ENCODE data around the gene SCYGR2.
"Not testable (repeated sequence)": the region's sequence is repeated elsewhere in the genome, so short reads cannot be mapped to it uniquely, and the experiment has no call there.

Gene SCYGR2, protein sequence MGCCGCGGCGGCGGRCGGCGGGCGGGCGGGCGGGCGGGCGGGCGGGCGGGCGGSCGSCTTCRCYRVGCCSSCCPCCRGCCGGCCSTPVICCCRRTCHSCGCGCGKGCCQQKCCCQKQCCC

DNA sequence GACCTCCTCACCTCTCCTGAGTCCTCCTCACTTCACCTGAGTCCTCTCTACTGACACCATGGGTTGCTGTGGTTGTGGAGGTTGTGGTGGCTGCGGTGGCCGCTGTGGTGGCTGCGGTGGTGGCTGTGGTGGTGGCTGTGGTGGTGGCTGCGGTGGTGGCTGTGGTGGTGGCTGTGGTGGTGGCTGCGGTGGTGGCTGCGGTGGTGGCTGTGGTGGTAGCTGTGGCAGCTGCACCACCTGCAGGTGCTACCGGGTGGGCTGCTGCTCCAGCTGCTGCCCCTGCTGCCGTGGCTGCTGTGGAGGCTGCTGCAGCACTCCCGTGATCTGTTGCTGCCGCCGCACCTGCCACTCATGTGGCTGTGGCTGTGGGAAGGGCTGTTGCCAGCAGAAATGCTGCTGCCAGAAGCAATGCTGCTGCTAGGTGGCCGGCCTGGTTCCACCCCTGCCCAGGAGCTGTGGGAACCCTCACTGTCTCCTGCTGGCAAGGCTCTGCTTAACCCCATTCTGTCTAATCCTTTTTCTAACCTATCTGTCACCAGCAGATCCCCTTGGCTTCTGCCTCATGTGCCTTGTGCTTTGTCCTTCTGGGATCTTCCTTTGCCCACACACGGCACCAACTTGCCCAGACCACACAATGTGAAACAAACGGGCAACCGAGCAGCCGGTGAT lies at the start of gene SCYGR2:
SCYGR2 (plus strand) TSS at position 59 of the 669 bp plus-strand sequence; CDS start at position 59, 0 bp downstream.
- H3K27ac ChIP-seq (ENCODE audit: low read depth, low read length); H3K4me3 ChIP-seq (ENCODE audit: low read length); H3K36me3 ChIP-seq (ENCODE audit: control insufficient read depth, insufficient read depth, low read length); H3K4me1 ChIP-seq (ENCODE audit: control insufficient read depth, insufficient read depth, low read length); H3K9ac ChIP-seq (ENCODE audit: low read length); H3K27me3 ChIP-seq (ENCODE audit: control insufficient read depth, insufficient read depth, low read length): not testable (repeated sequence)

DNA sequence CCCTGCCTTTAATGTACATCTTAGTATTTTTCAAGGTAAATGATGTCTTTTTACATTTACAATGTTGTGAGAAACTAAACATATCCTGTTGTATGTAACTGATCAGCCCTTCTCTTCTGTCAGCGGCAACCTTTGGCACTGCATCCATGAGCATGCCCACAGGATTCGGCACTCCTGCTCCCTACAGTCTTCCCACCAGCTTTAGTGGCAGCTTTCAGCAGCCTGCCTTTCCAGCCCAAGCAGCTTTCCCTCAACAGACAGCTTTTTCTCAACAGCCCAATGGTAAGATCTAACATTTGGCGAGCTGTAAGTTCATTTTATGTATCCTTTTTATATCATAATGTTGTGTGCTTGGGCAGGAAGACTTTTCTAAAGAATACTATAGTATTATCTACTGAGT lies 46.9 kb upstream of the SCYGR2 start:
- Histone ChIP-seq H3K4me1 (ENCODE audit: control insufficient read depth, insufficient read depth, low read length) (no peaks in the 10 kb centered on the region), H3K27me3 (ENCODE audit: control insufficient read depth, insufficient read depth, low read length) (no peaks in the 10 kb centered on the region), H3K9ac (ENCODE audit: low read length) (no peak overlapping the region), H3K27ac (ENCODE audit: low read depth, low read length) (no peak overlapping the region), H3K36me3 (ENCODE audit: control insufficient read depth, insufficient read depth, low read length) (peaks cover 2% of the 10 kb centered on the region), H3K4me3 (ENCODE audit: low read length) (no peak overlapping the region)

DNA sequence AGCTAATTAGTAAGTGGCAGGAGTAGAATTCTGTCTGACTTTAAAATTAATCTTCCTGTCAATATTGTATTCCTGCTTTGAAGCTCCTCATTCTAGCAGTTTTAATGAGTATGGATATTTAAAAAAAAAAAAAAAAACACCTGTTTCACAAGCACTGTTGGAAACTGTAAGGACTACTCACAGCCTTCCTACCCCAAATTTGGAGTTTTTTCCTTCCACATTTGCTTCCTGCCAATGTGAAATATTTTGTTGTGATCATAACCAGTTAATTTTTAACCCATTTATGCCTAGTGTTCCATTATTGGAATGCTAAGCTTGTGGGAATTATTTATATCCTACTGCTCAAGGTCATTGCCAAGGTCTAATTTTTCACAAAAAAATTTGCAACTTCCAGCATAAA lies 36.1 kb upstream of the SCYGR2 start:
- Histone ChIP-seq H3K4me1 (ENCODE audit: control insufficient read depth, insufficient read depth, low read length) (no peaks in the 10 kb centered on the region), H3K36me3 (ENCODE audit: control insufficient read depth, insufficient read depth, low read length) (no peaks in the 10 kb centered on the region), H3K27ac (ENCODE audit: low read depth, low read length) (no peak overlapping the region), H3K27me3 (ENCODE audit: control insufficient read depth, insufficient read depth, low read length) (no peaks in the 10 kb centered on the region), H3K4me3 (ENCODE audit: low read length) (no peak overlapping the region), H3K9ac (ENCODE audit: low read length) (no peak overlapping the region)

DNA sequence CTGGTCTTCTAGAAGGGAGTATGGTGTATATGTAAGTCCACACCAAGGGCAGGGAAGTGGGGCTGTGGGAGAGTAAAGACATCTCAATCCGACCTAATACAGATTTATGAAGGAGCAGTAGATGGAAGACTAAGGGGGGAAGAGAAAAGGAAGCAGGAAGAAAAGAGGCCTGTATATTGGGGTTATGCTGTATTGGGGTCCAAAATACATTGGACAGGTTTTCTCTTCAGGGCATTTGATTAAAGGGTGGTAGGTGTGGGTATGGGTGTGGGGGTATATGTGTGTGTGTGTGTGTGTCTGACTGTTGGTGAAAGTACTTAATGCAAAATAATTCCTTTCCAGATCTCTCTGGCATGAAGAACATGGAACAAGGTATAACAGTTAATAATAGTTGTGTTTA lies 33.6 kb upstream of the SCYGR2 start:
- Histone ChIP-seq H3K36me3 (ENCODE audit: control insufficient read depth, insufficient read depth, low read length) (no peaks in the 10 kb centered on the region), H3K4me3 (ENCODE audit: low read length) (no peak overlapping the region), H3K4me1 (ENCODE audit: control insufficient read depth, insufficient read depth, low read length) (no peaks in the 10 kb centered on the region), H3K9ac (ENCODE audit: low read length) (no peak overlapping the region), H3K27me3 (ENCODE audit: control insufficient read depth, insufficient read depth, low read length) (no peaks in the 10 kb centered on the region), H3K27ac (ENCODE audit: low read depth, low read length) (no peak overlapping the region)

DNA sequence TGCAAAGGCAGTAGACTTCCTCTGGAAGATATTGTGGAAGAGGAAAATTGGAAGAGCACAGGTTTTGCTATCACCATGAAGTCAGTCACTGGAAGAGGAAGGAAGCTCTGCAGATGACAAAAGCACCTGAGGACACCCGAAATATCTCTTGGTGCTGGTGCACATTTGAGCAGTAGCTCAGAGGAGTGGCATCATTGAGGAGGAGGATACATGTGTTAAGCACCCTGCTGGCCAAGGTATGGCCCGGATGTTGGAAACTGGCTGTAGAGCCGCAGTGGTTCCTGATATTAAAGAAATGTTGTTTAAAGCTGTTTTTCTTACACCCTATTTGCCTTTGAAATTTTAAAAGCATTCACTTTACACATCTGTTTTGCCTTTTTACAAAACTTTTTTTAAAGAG lies 32.7 kb upstream of the SCYGR2 start:
- Histone ChIP-seq H3K4me3 (ENCODE audit: low read length) (no peak overlapping the region), H3K9ac (ENCODE audit: low read length) (no peak overlapping the region), H3K27ac (ENCODE audit: low read depth, low read length) (no peak overlapping the region), H3K36me3 (ENCODE audit: control insufficient read depth, insufficient read depth, low read length) (no peaks in the 10 kb centered on the region), H3K27me3 (ENCODE audit: control insufficient read depth, insufficient read depth, low read length) (no peaks in the 10 kb centered on the region), H3K4me1 (ENCODE audit: control insufficient read depth, insufficient read depth, low read length) (no peaks in the 10 kb centered on the region)

DNA sequence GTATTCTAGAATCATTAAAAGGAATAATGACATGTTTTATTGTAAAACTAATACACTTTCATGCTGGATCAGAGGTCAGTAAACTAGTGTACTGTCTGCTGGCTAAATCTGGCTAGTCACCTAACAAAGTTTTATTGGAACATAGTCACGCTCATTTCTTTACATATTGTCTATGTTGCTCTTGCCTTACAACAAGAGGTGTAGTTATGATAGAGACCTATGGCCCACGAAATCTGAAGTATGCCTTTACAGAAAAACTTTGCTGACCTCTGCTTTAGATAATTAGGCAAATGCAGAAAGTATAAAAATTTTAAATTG lies 29.9 kb upstream of the SCYGR2 start:
- Histone ChIP-seq H3K4me1 (ENCODE audit: control insufficient read depth, insufficient read depth, low read length) (no peaks in the 10 kb centered on the region), H3K27ac (ENCODE audit: low read depth, low read length) (no peak overlapping the region), H3K27me3 (ENCODE audit: control insufficient read depth, insufficient read depth, low read length) (no peaks in the 10 kb centered on the region), H3K36me3 (ENCODE audit: control insufficient read depth, insufficient read depth, low read length) (no peaks in the 10 kb centered on the region), H3K9ac (ENCODE audit: low read length) (no peak overlapping the region), H3K4me3 (ENCODE audit: low read length) (no peak overlapping the region)

DNA sequence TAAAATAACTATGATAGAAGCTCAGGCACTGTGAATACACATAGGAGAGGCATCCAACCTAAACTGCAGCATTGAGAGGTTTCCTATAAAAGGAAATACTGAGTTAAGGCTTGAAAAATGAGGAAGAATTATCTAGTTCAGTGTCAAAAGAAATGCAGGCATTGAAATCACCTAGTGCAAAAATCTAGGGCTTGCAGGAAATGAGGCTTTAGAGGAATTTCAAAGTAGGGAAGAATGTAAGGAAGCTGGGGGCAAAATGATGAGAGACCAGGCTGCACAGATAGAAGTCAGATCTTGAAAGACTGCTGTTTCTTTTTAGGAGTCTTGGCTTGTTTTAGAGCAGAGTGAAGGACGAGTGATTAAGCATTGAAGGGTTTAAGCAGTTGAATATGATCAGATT lies 28.1 kb upstream of the SCYGR2 start:
- H3K36me3 ChIP-seq (ENCODE audit: control insufficient read depth, insufficient read depth, low read length) = no peaks in the 10 kb centered on the region
- H3K27me3 ChIP-seq (ENCODE audit: control insufficient read depth, insufficient read depth, low read length) = no peaks in the 10 kb centered on the region
- H3K9ac ChIP-seq (ENCODE audit: low read length) = no peak overlapping the region
- no peak overlapping the region for H3K4me3 ChIP-seq (ENCODE audit: low read length)
- H3K4me1 ChIP-seq (ENCODE audit: control insufficient read depth, insufficient read depth, low read length) = no peaks in the 10 kb centered on the region
- no peak overlapping the region for H3K27ac ChIP-seq (ENCODE audit: low read depth, low read length)

DNA sequence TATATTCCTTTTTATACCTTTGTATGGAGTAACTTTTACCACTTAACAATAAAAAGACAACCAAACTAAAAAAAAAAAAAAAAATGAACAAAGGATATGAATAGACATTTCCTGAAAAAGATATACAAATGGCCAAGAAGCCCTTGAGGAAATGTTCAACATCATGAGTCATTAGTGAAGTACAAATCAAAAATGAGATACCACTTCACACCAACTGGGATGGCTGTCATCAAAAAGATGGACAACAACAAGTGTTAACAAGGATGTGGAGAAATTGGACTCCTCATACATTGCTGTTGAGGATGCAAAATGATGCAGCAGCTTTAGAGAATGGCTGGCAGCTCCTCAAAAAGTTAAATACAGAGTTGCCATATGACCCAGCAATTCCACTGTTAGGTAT lies 22.6 kb upstream of the SCYGR2 start:
- no peaks in the 10 kb centered on the region for H3K4me1 ChIP-seq (ENCODE audit: control insufficient read depth, insufficient read depth, low read length)
- no peak overlapping the region for H3K4me3 ChIP-seq (ENCODE audit: low read length)
- H3K27ac ChIP-seq (ENCODE audit: low read depth, low read length) = no peak overlapping the region
- H3K36me3 ChIP-seq (ENCODE audit: control insufficient read depth, insufficient read depth, low read length) = no peaks in the 10 kb centered on the region
- no peak overlapping the region for H3K9ac ChIP-seq (ENCODE audit: low read length)
- H3K27me3 ChIP-seq (ENCODE audit: control insufficient read depth, insufficient read depth, low read length) = no peaks in the 10 kb centered on the region

DNA sequence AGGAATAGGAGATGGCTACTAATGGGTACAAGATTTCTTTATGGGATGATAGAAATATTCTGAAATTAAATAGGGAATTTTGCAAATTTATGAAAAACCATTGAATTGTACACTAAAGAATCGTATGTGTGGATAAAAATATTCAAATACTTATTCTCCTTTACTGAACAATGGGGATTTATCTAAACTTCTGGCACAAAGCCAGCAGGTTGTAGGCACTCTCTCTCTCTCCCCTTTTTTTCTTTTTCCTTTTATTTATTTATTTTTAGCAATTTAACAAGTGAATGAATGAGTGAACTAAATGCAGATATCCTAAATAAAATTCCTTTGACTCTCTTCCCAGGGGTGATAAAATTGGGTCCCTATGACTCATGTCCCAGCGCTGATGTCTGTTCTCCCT lies 21.9 kb upstream of the SCYGR2 start:
- H3K4me1 ChIP-seq (ENCODE audit: control insufficient read depth, insufficient read depth, low read length) = no peaks in the 10 kb centered on the region
- no peak overlapping the region for H3K4me3 ChIP-seq (ENCODE audit: low read length)
- no peaks in the 10 kb centered on the region for H3K27me3 ChIP-seq (ENCODE audit: control insufficient read depth, insufficient read depth, low read length)
- no peaks in the 10 kb centered on the region for H3K36me3 ChIP-seq (ENCODE audit: control insufficient read depth, insufficient read depth, low read length)
- no peak overlapping the region for H3K27ac ChIP-seq (ENCODE audit: low read depth, low read length)
- no peak overlapping the region for H3K9ac ChIP-seq (ENCODE audit: low read length)

DNA sequence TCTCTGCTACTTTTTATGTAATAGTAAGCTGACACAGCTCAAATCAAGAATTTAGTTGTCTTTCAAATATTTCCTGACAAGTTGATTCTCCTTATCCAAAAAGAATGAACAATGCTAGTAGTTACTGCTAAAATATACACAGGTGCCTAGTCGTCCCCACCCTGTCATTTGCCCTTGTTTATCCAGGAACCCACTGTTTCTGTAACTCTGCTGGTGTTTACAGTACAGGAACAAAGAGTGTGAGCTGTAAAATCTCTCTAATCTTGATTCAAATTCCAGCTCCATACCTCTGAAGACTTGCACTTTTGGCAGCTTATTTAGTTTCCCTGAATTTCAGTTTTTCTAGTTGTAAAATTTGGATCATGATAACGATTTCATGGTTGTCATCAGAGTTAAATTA lies 21.1 kb upstream of the SCYGR2 start:
- Histone ChIP-seq H3K9ac (ENCODE audit: low read length) (no peak overlapping the region), H3K27me3 (ENCODE audit: control insufficient read depth, insufficient read depth, low read length) (no peaks in the 10 kb centered on the region), H3K27ac (ENCODE audit: low read depth, low read length) (no peak overlapping the region), H3K4me3 (ENCODE audit: low read length) (no peak overlapping the region), H3K36me3 (ENCODE audit: control insufficient read depth, insufficient read depth, low read length) (no peaks in the 10 kb centered on the region), H3K4me1 (ENCODE audit: control insufficient read depth, insufficient read depth, low read length) (no peaks in the 10 kb centered on the region)

DNA sequence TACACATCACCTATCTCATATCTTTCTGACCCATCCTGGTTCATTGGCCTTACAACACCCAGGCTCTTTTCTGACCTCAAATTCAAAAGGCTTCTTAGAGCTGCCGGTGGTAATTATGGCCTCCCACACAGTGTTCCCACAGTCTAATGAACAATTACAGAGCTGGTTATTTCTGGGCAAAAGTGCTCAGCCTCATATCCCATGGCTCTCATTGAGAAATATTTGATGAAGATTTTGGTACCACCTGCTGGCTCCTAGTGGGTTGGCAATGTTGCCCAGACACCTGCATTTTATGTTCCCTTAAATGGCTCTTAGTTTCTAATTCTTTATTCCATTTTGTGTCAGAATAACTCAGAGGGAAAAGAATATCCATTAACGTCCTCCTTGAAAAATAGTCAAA lies 20.1 kb upstream of the SCYGR2 start:
- Histone ChIP-seq H3K9ac (ENCODE audit: low read length) (no peak overlapping the region), H3K27me3 (ENCODE audit: control insufficient read depth, insufficient read depth, low read length) (no peaks in the 10 kb centered on the region), H3K36me3 (ENCODE audit: control insufficient read depth, insufficient read depth, low read length) (no peaks in the 10 kb centered on the region), H3K4me1 (ENCODE audit: control insufficient read depth, insufficient read depth, low read length) (no peaks in the 10 kb centered on the region), H3K27ac (ENCODE audit: low read depth, low read length) (no peak overlapping the region), H3K4me3 (ENCODE audit: low read length) (no peak overlapping the region)

DNA sequence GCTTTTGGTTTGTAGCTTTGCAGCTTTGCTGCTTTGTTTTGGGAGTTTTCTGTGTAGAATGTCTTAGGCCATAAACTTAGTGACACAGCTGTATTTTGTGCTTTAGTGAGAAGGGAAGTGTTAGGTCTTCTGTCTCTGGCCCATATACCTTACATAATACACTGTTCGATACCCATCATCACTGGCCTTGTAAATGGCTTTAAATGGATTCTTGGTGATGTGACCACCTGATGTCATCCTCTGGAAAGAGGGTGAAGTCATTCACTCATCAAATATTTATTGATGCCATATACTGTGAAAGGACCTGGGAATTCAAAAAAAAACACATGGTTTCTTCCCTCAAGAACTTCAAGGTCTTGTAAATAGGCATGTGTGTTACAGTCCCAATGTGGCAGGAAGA lies 18.9 kb upstream of the SCYGR2 start:
- H3K27me3 ChIP-seq (ENCODE audit: control insufficient read depth, insufficient read depth, low read length) = no peaks in the 10 kb centered on the region
- H3K4me3 ChIP-seq (ENCODE audit: low read length) = no peak overlapping the region
- H3K27ac ChIP-seq (ENCODE audit: low read depth, low read length) = no peak overlapping the region
- no peaks in the 10 kb centered on the region for H3K4me1 ChIP-seq (ENCODE audit: control insufficient read depth, insufficient read depth, low read length)
- H3K36me3 ChIP-seq (ENCODE audit: control insufficient read depth, insufficient read depth, low read length) = no peaks in the 10 kb centered on the region
- no peak overlapping the region for H3K9ac ChIP-seq (ENCODE audit: low read length)

DNA sequence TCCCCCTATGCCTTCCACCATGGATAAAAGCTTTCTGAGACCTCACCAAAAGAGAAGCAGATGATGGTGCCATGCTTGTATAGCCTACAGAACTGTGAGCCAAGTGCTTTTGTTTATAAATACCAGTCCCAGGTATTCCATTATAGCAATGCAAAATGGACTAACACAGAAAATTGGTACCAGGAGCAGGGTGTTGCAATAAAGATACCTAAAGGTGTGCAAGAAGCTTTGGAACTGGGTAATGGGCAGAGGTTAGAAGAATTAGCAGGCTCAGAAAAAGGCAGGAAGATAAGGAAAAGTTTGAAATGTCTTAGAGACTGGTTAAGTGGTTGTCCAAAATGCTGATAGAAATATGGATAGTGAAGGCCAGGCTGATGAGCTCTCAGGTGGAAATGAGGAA lies 16.3 kb upstream of the SCYGR2 start:
- Histone ChIP-seq H3K27me3 (ENCODE audit: control insufficient read depth, insufficient read depth, low read length) (no peaks in the 10 kb centered on the region), H3K36me3 (ENCODE audit: control insufficient read depth, insufficient read depth, low read length) (no peaks in the 10 kb centered on the region), H3K4me1 (ENCODE audit: control insufficient read depth, insufficient read depth, low read length) (no peaks in the 10 kb centered on the region), H3K9ac (ENCODE audit: low read length) (no peak overlapping the region), H3K4me3 (ENCODE audit: low read length) (no peak overlapping the region), H3K27ac (ENCODE audit: low read depth, low read length) (no peak overlapping the region)
